Endothelial cell of umbilical vein (primary cell): ENCODE results near the gene ZBTB7B. TPM values are rescaled to one million over a fixed set of nuclear protein-coding genes. Genes with fewer than 3 reads are reported as not detected.

ENCODE experiments used
- BruUV-seq: library from RNA; stranded (reverse); fragments of 400-500 nt; replicated peaks from 2 replicates; lab custom pipeline; 2021; lab: Mats Ljungman, UMichigan
- CTCF ChIA-PET: fragments of 300-600, 350-600 bp; sonication (Branson Sonifier 250); formaldehyde crosslinking; loops from one replicate; lab custom pipeline; 2021; ENCODE audit warnings: antibody characterized with exemption, inconsistent platforms; lab: Charles Lee
- POLR2A ChIA-PET: fragments of 300-600, 350-600 bp; sonication (Branson Sonifier 250); formaldehyde crosslinking; loops from one replicate; lab custom pipeline; 2021; ENCODE audit warnings: antibody characterized with exemption, inconsistent platforms; lab: Charles Lee
- DNase-seq: peaks from one replicate; pipeline ENCODE4 v3.0.0-alpha.2; 2011; ENCODE audit warnings: low read depth, low spot score
- FAIRE-seq: peaks from 2 replicates; lab custom pipeline; 2011; peaks lifted over from hg19 to GRCh38; lab: Jason Lieb, UNC
- H2AFZ ChIP-seq: 2 replicates; pipeline ENCODE4 v1.6.0; 2012; ENCODE audit warnings: low read depth, low read length, control low read depth, inconsistent platforms
- H3K27ac ChIP-seq: 2 replicates; pipeline ENCODE4 v1.5.1; 2011; ENCODE audit warnings: low read depth, mild to moderate bottlenecking, control low read depth, low read length, moderate library complexity; ENCODE audit not compliant: insufficient read depth
- H3K27me3 ChIP-seq, 2 experiments: 2 replicates each; pipeline versions ENCODE4 v1.6.0 to v1.6.1; 2011; ENCODE audit warnings: low read length in 2 of 2, mixed read lengths in 1 of 2; ENCODE audit not compliant: control insufficient read depth in 2 of 2, insufficient read depth in 2 of 2
- H3K36me3 ChIP-seq, 2 experiments: 2 replicates in 1 of 2; 3 replicates in 1 of 2; pipeline ENCODE4 v1.5.1; 2011; ENCODE audit warnings: low read length in 2 of 2, mild to moderate bottlenecking in 1 of 2, moderate library complexity in 1 of 2; ENCODE audit not compliant: control insufficient read depth in 2 of 2, insufficient read depth in 2 of 2; ENCODE audit errors: extremely low read depth in 1 of 2
- H3K4me1 ChIP-seq: 3 replicates; pipeline ENCODE4 v1.5.1; 2011; ENCODE audit warnings: mild to moderate bottlenecking, low read length; ENCODE audit not compliant: control insufficient read depth, insufficient read depth; ENCODE audit errors: extremely low read depth
- H3K4me2 ChIP-seq: 2 replicates; pipeline ENCODE4 v1.6.1; 2011; ENCODE audit warnings: low read length, control low read depth, mixed read lengths; ENCODE audit not compliant: insufficient read depth
- H3K4me3 ChIP-seq, 3 experiments: fragments of 200-600 bp in 1 of 3; sonication (generic), shearing (Covaris generic) in 1 of 3; replicated peaks in 1 of 3; 2 replicates each; pipeline ENCODE4 v1.5.1; 2011 to 2016; ENCODE audit warnings: control low read depth in 3 of 3, low read length in 3 of 3, mild to moderate bottlenecking in 2 of 3, inconsistent platforms in 1 of 3, low read depth in 1 of 3, moderate library complexity in 1 of 3; ENCODE audit not compliant: insufficient read depth in 1 of 3
- H3K79me2 ChIP-seq: 2 replicates; pipeline ENCODE4 v1.6.0; 2012; ENCODE audit warnings: low read length, inconsistent platforms; ENCODE audit not compliant: control insufficient read depth, insufficient read depth
- H3K9ac ChIP-seq: replicated peaks from 2 replicates; pipeline ENCODE3; 2011; ENCODE audit warnings: low read length, control low read depth; ENCODE audit not compliant: insufficient read depth; ENCODE audit errors: extremely low read depth
- H3K9me1 ChIP-seq: replicated peaks from 3 replicates; pipeline ENCODE4 v1.6.0; 2011; ENCODE audit warnings: mild to moderate bottlenecking, low read length; ENCODE audit not compliant: control insufficient read depth, insufficient read depth; ENCODE audit errors: extremely low read depth
- H3K9me3 ChIP-seq: replicated peaks from 2 replicates; pipeline ENCODE4 v1.5.1; 2012; ENCODE audit warnings: low read length, inconsistent platforms; ENCODE audit not compliant: control insufficient read depth, insufficient read depth
- H4K20me1 ChIP-seq: replicated peaks from 2 replicates; pipeline ENCODE3; 2011; ENCODE audit warnings: mild to moderate bottlenecking, low read length; ENCODE audit not compliant: control insufficient read depth, insufficient read depth; ENCODE audit errors: extremely low read depth
- EZH2 ChIP-seq: IDR thresholded peaks from 2 replicates; pipeline ENCODE4 v1.6.1; 2012; ENCODE audit warnings: borderline replicate concordance, low read depth, mild to moderate bottlenecking, moderate library complexity, low read length, inconsistent platforms; ENCODE audit not compliant: severe bottlenecking
- FOS ChIP-seq: IDR thresholded peaks from 2 replicates; pipeline ENCODE4 v1.6.1; 2011; ENCODE audit warnings: mild to moderate bottlenecking, low read length, moderate library complexity, borderline replicate concordance; ENCODE audit not compliant: insufficient read depth
- GATA2 ChIP-seq: IDR thresholded peaks from 2 replicates; pipeline ENCODE4 v1.7.0; 2011; ENCODE audit warnings: low read depth, mild to moderate bottlenecking, moderate library complexity, mixed read lengths, low read length; ENCODE audit not compliant: insufficient read length, insufficient read depth
- JUN ChIP-seq: IDR thresholded peaks from 2 replicates; pipeline ENCODE4 v1.6.1; 2011; ENCODE audit warnings: borderline replicate concordance, low read depth; ENCODE audit not compliant: insufficient read length, insufficient read depth
- MAX ChIP-seq: IDR thresholded peaks from 2 replicates; pipeline ENCODE4 v1.6.1; 2011; ENCODE audit not compliant: insufficient read depth, insufficient read length
- MYC ChIP-seq: IDR thresholded peaks from one replicate; pipeline ENCODE4 v1.6.1; 2011; ENCODE audit warnings: mild to moderate bottlenecking, low read depth, low read length
- POLR2A ChIP-seq: IDR thresholded peaks from 2 replicates; pipeline ENCODE4 v1.6.1; 2012; ENCODE audit warnings: low read depth, mild to moderate bottlenecking, control low read depth, low read length
- POLR2AphosphoS5 ChIP-seq: IDR thresholded peaks from 2 replicates; pipeline ENCODE4 v1.6.1; 2012; ENCODE audit warnings: low read depth, mild to moderate bottlenecking, control low read depth, low read length, moderate library complexity; ENCODE audit not compliant: insufficient read depth
- dilution Hi-C: fragments of 300-500 bp; cut with MboI; formaldehyde crosslinking; loops from one replicate; pipeline ENCODE4 v1.15.0; 2019; ENCODE audit warnings: low sequenced_read_pairs; ENCODE audit not compliant: extremely low pct_ligation_motif_present
- intact Hi-C: fragments of 100-400 bp; cut with micrococcal nuclease; formaldehyde crosslinking; loops from one replicate; pipeline ENCODE4 v1.10.0; 2022
- polyA plus RNA-seq, 4 experiments: library from polyadenylated mRNA; depleted of rRNA in 3 of 4; stranded (reverse) in 3 of 4; unstranded in 1 of 4; fragments of >200 nt; gene quantifications; 2 replicates each; pipeline versions ENCODE4 v1.2.1 to v1.2.3, GENCODE V29; 2011 to 2012; ENCODE audit warnings: missing spikeins in 1 of 4
- total RNA-seq: library from RNA; stranded (reverse); gene quantifications from 2 replicates; pipeline ENCODE4 v1.2.3, GENCODE V29; 2021
- TF ChIP-seq, protein P1 (sequence below), 2 donors: IDR thresholded peaks; 1 replicate in 1 of 2; 2 replicates in 1 of 2; pipeline ENCODE4 v1.5.1; 2011; ENCODE audit warnings: low read length in 2 of 2, mild to moderate bottlenecking in 2 of 2, moderate library complexity in 2 of 2, control low read depth in 1 of 2, inconsistent platforms in 1 of 2, low read depth in 1 of 2; ENCODE audit not compliant: insufficient read depth in 1 of 2; ENCODE audit errors: extremely low read depth in 1 of 2

ZBTB7B gene
- total and polyA plus RNA-seq, 2 donors (not counting 3 experiments of a cell fraction or from before 2014, with no cell fraction given): 20.0 to 26.2 TPM

- FAIRE-seq: no peak
- no peaks in the 10 kb centered on the region for H3K9me1 ChIP-seq
- peaks cover 4% of the 10 kb centered on the region for H3K4me1 ChIP-seq
- no peaks in the 10 kb centered on the region for H3K79me2 ChIP-seq
- dilution Hi-C loops: no loop called here
- H3K4me2 ChIP-seq: no peak overlapping the region
- no peak for DNase-seq
- no peak overlapping the region for H3K4me3 ChIP-seq
- peaks cover 0 to 5% of the 10 kb centered on the region in 2 experiments for H3K27me3 ChIP-seq
- ChIA-PET POLR2A (interaction anchor here (0.7 kb wide), 1 partner anchor 401 kb away, joined by 7 read pairs; no protein-coding TSS in a partner anchor), CTCF (interaction anchor here (0.7 to 3.2 kb wide), 4 partner anchors 8 to 48 kb away, joined by 3 to 20 read pairs (median 3); partner anchors contain the start of gene ADAM15)
- H2AFZ ChIP-seq: no peak overlapping the region
- no peak overlapping the region for H3K27ac ChIP-seq
- no TSS peak for BruUV-seq
- H3K9me3 ChIP-seq: no peaks in the 10 kb centered on the region
- no peaks in the 10 kb centered on the region for H3K36me3 ChIP-seq
- H3K9ac ChIP-seq: no peak overlapping the region
- no peaks in the 10 kb centered on the region for H4K20me1 ChIP-seq
- intact Hi-C loops: no loop called here
- TF ChIP-seq EZH2 (no peak), POLR2A (no peak), MYC (no peak), POLR2AphosphoS5 (no peak), MAX (no peak), JUN (no peak), FOS (no peak), GATA2 (no peak)
- TF ChIP-seq, protein P1, sequence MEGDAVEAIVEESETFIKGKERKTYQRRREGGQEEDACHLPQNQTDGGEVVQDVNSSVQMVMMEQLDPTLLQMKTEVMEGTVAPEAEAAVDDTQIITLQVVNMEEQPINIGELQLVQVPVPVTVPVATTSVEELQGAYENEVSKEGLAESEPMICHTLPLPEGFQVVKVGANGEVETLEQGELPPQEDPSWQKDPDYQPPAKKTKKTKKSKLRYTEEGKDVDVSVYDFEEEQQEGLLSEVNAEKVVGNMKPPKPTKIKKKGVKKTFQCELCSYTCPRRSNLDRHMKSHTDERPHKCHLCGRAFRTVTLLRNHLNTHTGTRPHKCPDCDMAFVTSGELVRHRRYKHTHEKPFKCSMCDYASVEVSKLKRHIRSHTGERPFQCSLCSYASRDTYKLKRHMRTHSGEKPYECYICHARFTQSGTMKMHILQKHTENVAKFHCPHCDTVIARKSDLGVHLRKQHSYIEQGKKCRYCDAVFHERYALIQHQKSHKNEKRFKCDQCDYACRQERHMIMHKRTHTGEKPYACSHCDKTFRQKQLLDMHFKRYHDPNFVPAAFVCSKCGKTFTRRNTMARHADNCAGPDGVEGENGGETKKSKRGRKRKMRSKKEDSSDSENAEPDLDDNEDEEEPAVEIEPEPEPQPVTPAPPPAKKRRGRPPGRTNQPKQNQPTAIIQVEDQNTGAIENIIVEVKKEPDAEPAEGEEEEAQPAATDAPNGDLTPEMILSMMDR (IDR thresholded peaks at IDR 0.05; ENCODE audit: extremely low read depth in 1 of 2, insufficient read depth in 1 of 2, low read depth in 1 of 2, low read length in 2 of 2): no peak
Observed at GRCh38 chr1:155037043-155037442, 34.4 kb downstream of the ZBTB7B start.
